Measurements from ENCODE around the gene LATS2.
A peak's percentile ranks its signal among the peaks of the same experiment; 100 is the strongest.
"Not testable (repeated sequence)": the region's sequence is repeated elsewhere in the genome, so short reads cannot be mapped to it uniquely, and the experiment has no call there.

Gene LATS2

DNA sequence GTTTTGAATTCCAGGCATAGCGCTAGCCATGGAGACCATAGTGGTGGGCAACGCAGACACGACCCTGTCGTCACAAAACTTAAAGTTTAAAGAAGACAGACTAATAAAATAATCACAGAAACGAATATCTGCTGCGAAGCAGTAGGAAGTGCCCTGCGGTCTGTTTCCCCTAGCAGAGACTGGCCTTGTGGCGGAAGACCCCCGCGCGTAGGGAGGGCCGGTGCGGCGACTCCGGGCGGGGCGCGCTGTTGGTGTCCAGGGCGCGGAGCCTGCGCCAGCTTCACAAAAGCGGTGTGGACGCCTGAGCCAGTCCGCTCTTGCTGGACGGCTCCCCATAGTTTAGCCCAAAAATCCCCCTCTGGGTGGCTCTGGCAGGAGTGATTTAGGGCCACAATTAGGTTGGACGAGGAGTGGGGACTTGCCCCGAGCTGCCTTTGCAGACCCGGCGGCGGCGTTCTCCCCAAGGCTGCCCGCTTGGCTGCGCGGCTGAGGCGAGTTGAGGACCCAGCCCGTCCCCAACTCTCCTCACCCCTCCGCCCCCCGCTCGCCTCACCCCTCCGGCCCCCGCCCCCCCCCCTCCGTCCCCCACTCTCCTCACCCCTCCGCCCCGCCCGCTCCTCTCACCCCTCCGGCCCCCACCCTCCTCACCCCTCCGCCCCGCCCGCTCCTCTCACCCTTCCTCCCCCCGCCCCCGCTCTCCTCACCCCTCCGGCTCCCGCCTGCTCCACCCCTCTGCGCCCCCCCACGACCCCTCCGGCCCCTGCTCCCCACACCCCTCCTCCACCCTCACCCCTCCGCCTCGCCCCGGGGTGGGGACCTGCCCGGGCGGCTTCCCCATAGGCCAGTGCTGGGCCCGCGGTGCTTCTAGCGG, 14.2 kb upstream of the LATS2 start:
- DNase-seq (ENCODE audit: low spot score): no peak

DNA sequence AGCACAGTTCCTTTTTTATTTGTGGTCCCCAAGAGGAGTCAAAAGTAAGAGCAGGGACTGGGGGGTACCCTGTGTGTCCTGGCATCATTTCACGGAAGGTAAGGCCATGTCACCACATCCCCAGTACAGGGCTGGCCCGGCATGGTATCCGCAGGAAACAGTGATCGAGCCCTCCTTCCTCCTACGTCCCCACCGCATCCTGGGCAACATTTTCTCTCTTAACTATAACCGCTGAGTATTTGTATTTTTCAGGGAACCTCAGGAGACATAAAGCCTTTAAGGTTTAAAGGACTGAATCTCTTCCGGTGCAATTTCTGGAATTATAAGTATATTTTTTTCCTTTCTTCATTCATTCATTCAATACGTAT, 13.6 kb upstream of the LATS2 start:
- DNase-seq (ENCODE audit: low spot score): peak; percentile 16

DNA sequence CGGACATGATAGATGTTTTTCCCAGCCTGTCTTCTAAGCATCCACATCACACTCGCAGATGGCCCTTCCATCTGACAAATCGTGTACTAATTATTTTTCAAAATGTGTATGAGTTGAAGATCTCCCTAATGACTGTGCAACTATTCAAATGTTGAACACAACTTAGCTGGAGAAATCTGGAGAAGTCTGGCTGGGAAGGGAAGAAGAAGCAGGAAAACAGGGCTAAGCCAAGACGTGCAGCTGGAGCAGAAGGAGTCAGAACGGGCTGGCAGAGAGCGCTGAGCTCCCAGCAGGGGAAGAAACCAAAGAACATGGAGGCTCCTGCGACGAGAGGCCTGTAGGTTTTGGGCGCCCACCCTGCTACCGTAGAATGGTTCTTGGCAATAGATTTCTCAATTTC, 13.2 kb upstream of the LATS2 start:
- DNase-seq (ENCODE audit: low spot score): no peak

DNA sequence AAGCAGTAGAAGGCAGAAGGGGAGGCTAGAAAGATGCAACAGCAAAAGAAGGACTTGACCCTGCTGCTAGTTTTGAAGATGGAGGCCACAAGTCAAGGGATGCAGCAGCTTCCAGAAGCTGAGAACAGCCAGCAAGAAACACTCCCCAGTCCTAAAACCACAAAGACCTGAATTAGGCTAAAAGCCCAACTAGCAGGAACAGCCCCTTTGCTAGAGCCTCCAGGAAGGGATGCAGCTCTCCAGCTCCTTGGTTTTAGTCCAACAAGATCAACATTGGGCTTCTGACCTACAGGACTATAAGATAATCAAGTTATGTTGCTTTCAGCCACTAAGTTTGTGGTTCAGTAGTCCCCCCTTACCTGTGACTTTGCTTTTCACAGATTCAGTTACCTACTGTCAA, 10.5 kb upstream of the LATS2 start:
- no peak for DNase-seq (ENCODE audit: low spot score)

DNA sequence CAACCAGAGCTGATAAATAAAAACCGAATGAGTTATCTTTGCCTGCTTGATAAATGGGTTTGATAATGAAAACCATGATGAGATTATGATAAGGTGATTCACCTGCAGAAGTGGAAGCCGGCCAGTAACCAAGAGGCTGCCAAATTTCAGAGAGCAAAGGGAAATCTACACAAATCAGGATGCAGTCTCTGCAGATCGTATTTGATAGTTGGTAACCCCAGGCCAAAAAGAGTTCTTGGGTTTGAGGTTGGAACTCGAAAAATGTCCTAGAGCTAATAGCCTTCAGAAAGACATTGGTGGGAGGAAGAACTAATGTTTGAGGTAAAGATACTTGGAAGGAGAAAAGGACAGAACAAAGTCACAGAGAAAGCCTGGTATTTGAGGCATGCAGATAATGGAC, 9.6 kb upstream of the LATS2 start:
- no peak for DNase-seq (ENCODE audit: low spot score)

DNA sequence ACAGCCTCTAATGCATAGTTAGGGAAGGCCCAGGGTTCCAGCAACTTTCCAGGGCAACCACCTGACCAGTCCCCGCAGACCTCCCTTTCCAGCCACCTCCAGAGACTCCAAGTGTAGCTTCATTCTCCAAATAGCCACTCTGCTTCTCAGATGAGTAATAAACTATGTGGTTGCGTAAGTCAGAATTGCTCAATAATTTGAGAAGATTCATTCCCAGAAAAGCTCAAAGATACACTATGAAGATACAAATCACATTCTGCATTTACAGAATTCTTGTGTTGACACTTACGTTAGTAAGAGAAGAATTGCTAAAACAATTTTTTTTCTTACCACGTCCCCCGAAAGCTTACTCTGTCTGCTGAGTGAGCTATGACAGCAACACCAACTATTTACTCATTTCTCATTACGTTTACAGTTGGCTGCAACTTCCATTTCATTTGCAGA, 8.2 kb upstream of the LATS2 start:
- no peak for DNase-seq (ENCODE audit: low spot score)

DNA sequence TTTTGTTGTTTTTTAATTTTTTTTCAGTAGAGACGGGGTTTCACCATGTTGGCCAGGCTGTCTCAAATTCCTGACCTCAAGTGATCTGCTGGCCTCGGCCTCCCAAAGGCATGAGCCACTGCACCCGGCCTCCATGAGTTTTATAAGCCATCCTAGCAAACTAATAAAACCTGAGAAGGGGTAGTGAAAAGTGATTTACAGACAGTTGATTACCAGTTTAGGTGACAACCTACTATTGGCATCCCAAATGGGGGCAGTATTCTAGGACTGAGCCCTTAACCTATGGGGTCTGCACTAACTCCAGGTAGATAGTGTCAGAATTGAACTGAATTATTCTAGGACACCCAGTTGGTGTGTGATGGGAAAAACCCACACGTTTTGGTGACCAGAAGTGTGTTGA, 6.5 kb upstream of the LATS2 start:
- DNase-seq (ENCODE audit: low spot score): no peak

DNA sequence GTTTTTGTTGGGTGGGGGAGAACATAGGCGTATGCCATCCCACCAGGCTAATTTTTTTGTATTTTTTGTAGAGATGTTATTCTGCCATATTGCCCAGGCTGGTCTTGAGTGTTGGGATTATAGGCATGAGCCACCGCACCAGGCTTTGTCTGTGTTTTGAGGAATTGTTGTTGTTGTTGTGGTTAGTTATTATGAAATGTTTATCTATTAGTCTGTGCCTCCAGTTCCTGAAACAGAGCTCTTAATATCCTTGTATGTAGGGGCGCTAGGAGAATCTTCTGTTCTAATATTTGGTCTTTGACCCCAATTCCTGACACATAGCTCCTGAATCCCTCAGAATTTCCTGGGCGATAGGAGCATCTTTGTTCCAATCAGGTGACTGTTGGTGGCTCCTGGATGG, 5.6 kb upstream of the LATS2 start:
- DNase-seq (ENCODE audit: low spot score): no peak

DNA sequence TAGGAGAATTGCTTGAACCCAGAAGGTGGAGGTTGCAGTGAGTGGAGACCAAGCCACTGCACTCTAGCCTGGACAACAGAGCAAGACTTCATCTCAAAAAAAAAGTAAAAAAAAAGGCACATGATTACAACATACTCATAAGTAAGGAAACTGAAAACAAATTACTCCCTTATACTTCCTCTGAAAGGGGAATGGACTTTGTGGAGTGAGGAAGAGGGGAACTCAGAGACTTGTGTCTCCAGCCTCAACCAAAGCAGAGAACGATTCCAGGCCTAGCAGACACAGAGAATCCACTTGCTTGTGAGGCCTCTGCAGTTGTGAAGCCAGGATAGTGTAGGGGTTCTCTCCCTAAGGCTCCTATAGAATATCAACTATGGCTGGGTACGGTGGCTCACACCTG, 4.3 kb upstream of the LATS2 start:
- no peak for DNase-seq (ENCODE audit: low spot score)

DNA sequence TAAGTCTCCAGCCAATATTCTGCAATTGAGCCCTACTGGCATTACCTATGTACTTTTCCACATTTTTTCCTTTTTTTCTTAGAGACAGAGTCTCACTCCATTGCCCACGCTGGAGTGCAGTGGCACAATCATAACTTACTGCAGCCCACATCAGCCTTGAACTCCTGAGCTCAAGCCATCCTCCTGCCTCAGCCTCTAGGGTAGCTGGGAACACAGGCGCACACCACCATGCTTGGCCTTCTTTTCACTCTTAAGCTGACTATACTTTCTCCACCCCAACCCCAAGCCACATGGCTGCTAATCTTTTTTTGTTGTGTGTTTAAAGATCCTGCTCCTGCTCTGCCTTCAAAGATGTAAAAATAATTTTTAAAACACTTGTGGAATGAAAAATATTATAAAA, 1.6 kb upstream of the LATS2 start:
- DNase-seq (ENCODE audit: low spot score): no peak

DNA sequence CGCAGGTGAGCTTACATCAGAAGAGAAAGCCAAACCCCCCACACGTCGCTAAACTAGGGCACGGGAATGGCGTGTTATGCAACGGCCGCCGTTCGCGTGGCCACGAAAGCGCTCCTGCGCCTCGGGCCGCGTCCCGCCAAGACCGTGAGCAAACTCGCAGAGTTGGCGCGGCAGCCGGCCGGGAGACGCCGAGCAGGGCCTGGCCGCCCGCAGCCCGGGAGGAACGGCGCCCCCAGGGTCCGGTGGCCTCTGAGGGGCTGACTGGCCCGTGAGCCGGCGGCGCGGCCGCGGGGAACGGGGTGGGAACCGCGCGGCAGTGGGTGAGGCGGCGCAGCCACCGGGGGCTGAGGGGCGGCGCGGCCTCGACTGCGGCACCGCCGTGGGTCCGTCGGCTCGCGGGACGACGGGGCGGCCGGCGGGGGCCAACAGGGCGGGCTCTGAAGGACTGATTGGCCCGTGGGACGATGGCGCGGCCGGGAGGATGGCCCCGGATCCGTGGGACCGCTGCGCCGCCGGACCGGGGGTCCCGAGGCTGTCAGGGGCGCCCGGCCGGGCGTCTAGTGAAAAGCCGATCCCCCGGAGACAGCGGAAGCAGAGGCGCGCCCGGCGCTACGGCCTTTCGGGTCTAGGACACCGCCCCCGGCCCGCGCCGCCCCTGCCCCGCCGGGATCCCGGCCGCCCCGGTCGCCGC, 903 bp downstream of the LATS2 start:
- no peak for DNase-seq (ENCODE audit: low spot score)

DNA sequence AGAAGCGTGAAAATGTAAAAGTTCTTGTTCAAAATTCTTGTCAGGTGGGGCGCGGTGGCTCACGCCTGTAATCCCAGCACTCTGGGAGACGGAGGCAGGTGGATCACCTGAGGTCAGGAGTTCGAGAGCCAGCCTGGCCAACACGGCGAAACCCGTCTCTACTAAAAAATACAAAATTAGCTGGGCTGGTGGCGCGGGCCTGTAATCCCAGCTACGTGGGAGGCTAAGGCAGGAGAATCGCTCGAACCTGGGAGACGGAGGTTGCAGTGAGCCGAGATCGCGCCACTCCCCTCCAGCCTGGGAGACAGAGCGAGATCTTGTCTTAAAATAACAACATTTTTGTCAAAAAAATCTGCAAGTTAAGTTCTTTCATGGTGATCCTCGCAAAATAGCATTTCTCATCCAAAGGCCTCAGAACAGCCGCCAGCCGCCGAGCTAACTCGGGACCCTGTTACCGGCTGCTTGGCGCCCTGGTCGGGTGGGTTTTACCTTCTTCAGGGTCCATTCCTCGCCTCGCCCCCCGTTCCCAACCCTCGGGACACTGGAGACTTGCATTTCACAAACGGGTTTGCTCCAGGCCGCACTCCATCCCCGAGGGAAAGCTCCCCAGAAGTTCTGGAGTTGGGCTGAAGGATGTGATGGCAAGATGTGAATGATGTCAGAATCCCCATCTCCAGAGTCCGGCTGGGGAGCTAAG, 1.6 kb downstream of the LATS2 start:
- DNase-seq (ENCODE audit: low spot score): no peak

DNA sequence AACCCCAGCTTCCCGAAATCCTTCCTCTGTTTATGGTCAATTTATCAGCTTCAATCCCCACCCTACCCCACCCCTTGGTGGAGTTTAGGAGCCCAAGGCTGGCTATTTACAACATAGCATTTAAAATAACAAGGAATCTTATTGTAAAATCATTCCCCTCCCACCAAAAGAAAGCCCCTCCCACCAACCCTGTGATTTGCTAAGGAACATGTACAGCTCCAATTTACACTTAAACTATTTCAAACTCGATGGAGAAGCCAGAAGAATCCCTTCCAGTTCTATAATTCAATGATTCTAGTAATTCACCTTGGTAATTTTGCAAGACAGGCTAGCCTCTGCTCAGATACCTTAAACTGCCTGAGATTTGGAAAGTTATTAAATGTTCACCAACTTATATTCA, 3.0 kb downstream of the LATS2 start:
- DNase-seq (ENCODE audit: low spot score): no peak

DNA sequence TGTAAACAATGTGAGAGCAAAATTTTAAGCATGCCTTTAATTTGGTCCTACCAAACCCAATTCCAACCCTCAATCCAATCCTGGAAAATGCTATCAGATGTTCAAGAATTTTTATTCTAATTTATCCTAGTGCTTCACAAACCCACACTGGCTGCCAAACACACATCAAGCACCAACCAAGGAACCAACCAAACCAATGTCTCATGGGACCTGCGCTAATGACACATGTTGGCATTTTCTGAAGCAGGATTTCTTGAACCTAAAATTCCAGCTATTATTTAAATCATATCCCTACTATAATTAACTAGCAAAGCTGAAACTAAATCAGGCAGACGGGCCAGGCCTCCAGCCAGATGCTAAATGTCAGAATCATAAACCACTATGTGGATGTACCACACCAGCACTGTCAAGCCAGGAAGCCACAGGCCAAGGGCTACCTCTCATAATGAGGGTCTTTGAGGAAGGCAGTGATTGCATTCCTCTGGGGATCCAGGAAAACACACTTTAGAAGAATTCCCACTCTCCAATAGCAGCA, 5.8 kb downstream of the LATS2 start:
- DNase-seq (ENCODE audit: low spot score): no peak

DNA sequence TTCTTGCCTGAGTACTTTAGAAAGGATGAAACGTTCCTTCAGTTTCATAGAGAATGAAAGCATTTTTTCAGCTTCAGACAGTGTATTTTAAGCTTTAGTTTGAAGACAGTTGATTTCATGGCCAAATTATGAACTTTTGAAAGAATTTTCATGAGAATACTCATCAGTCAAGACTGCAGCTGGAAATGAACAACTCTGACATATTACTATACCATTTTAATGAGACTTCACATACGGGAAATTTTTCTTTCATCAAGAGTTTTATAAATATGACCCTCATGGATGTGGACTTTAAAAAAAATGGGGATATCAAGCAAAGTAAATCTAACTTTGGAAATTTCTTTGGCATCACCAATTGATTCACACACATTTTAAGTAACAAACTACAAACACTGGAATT, 6.4 kb downstream of the LATS2 start:
- DNase-seq (ENCODE audit: low spot score): no peak

DNA sequence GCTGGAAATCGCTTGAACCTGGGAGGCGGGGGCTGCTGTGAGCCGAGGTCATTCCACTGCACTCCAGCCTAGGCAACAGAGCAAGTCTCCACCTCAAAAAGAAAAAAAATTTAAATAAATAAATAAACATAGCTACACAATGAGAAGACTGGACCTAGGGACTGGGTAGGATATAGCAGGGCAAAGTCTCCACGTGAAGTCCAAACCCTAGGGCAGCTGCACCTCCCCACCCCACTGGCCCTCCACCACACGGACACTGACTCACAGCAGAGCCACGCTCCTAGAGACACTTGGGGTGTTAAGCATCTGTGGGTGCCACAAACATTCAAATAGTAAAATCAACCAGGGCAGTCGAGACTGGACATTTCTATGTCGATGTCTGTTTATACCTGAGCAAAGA, 7.1 kb downstream of the LATS2 start:
- DNase-seq (ENCODE audit: low spot score): no peak

DNA sequence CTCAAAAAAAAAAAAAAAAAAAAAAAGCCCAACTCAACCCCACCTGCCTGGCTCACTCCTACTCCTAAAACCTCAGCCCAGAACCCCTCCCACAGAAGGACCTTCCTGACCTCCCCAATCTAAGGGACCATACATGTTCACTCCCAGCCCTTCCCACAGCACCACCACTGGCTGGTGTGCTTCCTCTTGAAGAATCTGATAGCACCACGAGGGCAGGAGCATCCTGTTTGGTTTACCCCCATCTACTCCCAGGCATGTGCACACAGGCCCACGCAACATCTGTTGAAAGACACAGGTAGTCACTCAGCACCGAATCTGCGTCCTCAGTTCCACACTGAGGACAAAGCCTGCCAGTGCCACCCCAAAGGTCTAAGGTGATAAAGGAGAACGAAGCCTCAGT, 8.2 kb downstream of the LATS2 start:
- no peak for DNase-seq (ENCODE audit: low spot score)

DNA sequence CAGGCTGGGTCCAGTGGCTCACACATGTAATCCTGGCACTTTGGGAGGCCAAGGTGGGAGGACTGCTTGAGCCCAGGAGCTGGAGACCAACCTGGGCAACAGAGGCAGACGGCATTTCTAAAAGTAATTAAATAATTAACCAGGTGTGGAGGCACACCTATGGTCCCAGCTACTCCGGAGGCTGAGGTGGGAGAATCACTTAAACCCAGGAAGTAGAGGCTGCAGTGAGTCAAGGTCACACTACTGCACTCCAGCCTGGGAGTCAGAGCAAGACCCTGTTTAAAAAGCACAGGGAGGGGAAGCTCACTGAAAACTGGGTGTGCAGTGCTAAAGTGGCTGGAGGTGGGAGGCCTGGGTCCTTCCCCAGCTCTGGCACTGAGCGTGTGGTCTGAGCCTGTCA, 9.7 kb downstream of the LATS2 start:
- DNase-seq (ENCODE audit: low spot score): no peak

DNA sequence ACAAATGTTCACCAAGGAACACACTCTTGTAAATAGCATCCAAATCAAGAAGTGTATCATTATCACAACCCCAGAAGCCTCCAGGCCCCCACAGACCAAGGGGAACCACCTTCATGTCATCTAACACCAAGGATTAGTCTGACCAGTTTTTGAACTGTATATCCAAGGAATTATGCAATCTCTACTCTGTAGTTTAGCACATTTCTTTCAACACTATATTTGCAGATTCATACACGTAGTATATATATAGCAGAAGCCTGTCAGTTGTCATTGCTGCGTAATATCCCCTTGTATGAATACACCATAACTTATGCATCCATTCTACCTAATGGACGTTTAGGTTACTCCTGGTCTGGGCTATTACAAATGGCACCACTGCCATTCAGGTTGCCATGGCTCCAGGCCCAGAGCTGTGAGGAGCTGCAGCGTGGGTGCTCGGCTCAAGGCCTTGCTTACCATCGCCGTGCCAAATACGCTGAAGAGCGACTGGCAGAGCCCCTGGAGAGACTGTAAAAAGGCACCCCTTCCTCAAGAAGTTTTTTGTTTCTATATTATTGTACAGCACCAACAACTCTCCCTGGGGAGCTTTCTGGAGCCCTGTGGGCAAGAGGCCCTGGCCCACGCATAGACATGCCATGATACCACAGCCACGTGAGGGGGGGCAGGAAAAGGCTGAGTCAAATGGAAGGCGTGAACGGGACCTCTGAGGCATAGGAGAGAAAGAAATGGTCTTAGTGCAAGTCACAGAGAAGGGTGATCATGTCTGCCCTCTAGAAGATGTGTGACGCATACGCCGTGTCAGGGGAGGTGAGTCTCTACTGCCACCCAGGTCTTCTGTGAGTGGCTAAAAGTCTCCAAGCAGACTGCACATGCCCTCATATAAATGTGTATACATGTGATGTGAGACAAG, 10.8 kb downstream of the LATS2 start:
- DNase-seq (ENCODE audit: low spot score): no peak

DNA sequence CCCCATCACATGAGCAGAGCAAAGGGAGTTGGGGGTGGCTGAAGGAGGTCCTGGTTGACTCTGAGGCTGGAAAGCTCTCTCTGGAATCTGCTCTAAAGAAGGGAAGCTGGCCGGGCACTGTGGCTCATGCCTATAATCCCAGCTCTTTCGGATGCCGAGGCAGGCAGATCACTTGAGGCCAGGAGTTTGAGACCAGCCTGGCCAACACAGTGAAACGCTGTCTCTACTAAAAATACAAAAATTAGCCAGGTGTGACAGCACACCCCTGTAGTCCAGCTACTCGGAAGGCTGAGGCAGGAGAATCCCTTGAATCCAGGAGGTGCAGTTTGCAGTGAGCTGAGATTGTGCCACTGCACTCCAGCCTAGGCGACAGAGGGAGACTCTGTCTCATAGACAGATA, 11.7 kb downstream of the LATS2 start:
- DNase-seq (ENCODE audit: low spot score): not testable (repeated sequence)

DNA sequence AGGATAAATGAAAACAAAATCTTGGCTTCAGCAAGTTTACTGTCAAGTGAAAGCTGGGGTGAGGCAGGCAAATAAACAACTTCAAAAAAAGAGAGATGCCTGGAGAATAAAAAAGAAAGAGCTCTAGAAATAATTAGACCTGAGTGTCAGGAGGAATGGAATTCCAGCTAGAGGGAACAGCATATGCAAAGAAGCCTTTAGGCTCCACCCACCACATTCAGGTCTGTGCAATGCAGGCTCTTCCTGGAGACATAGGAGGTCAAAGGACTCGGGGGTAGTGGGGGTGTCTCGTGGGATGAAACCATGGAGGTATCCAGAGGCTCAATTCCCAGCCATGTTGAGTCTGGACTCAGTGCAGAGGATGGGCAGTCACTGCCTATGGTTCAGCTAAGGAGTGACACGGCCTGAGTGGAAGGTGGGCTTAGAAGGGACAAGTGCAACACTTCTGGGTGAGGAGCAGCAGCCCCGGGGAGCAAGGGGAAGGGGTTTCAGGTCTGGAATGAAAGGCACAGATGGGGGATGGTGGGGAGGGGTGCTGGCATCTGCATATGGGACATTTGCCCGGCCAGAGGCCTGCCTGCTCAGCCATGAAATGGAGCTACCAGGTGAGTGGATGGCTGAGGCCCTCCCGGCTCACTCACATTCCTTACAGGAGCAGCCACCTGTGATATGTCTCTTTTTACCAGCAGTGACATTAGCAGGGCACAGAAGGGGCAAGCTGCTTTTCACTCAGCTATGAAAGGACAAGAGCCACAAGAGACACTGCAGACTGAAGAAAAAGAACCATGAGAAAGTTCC, 12.3 kb downstream of the LATS2 start:
- no peak for DNase-seq (ENCODE audit: low spot score)

All from CD4-positive, alpha-beta T cell treated with Interleukin-2 at 100 ng/mL for 4 hours (primary cell).